ENCODE data around the gene EEFSEC. TPM values are rescaled to one million over a fixed set of nuclear protein-coding genes. Genes with fewer than 3 reads are reported as not detected.

Gene EEFSEC
- total and polyA plus RNA-seq, 2 of the 8 experiments (the other 6 are each of a cell fraction or from before 2014, with no cell fraction given): 13.1 to 19.8 TPM

- H3K9ac ChIP-seq (replicated peaks in 1 of 4; ENCODE audit: extremely low read depth in 1 of 4, low read depth in 3 of 4, low read length in 3 of 4): no peak overlapping the region
- FAIRE-seq: no peak
- POLR2A ChIA-PET (ENCODE audit: partially characterized antibody): interaction anchor here (1.5 kb wide), 1 partner anchor 12 kb away, joined by 3 read pairs; no protein-coding TSS in a partner anchor
- no peak for TF ChIP-seq RAD21 (IDR thresholded peaks at IDR 0.05 in 1 of 2, conservative IDR thresholded peaks at IDR 0.05 in 1 of 2; ENCODE audit: low read depth in 2 of 2, low read length in 2 of 2)
- no peak for TF ChIP-seq MAFK (IDR thresholded peaks at IDR 0.05; ENCODE audit: low read depth, low read length)
- TF ChIP-seq EZH2 (IDR thresholded peaks at IDR 0.05; ENCODE audit: low read depth, low read length, severe bottlenecking): no peak
- TF ChIP-seq FOSL1 (IDR thresholded peaks at IDR 0.05; ENCODE audit: insufficient read depth, low read depth, low read length): no peak
- TF ChIP-seq POU5F1 (IDR thresholded peaks at IDR 0.05; ENCODE audit: low read depth, low read length): no peak
- TF ChIP-seq JUND (IDR thresholded peaks at IDR 0.05; ENCODE audit: low read length): no peak
Observed at GRCh38 chr3:128320551-128321340, 167.5 kb downstream of the EEFSEC start.

More at GRCh38 chr3:128320551-128321340, 167.5 kb downstream of the EEFSEC start:
- H3K56ac ChIP-seq (replicated peaks; ENCODE audit: insufficient read length, low read depth, low read length): no peak overlapping the region
- H4K8ac ChIP-seq (ENCODE audit: extremely low read depth, insufficient read depth, low read length): no peak overlapping the region; the same call in 1 of the 2 replicates
- H2AFZ ChIP-seq (ENCODE audit: low read length): no peak overlapping the region
- no peak overlapping the region for H2BK5ac ChIP-seq (ENCODE audit: low read depth, low read length)
- H4K91ac ChIP-seq (replicated peaks; ENCODE audit: insufficient read length, low read length): no peak overlapping the region
- H4K5ac ChIP-seq (ENCODE audit: insufficient read length, low read depth, low read length): no peak overlapping the region
- H3K36me3 ChIP-seq (ENCODE audit: control insufficient read depth in 2 of 4, insufficient read depth in 4 of 4, low read length in 3 of 4): no peaks in the 10 kb centered on the region
- 0 out of 2 replicates have a peak, but pooled peaks cover 2% of the 10 kb centered on the region for H3K79me1 ChIP-seq (ENCODE audit: low read depth, low read length)
- H2AK5ac ChIP-seq (ENCODE audit: low read depth, low read length): no peak overlapping the region
- H3K23me2 ChIP-seq (ENCODE audit: low read depth, low read length): no peaks in the 10 kb centered on the region
- no peak overlapping the region for H3K4me2 ChIP-seq (ENCODE audit: insufficient read depth in 1 of 2, low read depth in 2 of 2, low read length in 2 of 2)
- 83% methylated on average over 8 of the region's 8 CpGs; no CpG with 5 or more reads in 1 of the 2 experiments for WGBS, 2 experiments (ENCODE audit: extremely low coverage in 1 of 2, insufficient coverage in 1 of 2, insufficient read length in 1 of 2, insufficient replicate concordance in 2 of 2, low coverage in 1 of 2, low lambda C conversion rate in 2 of 2, missing lambda C conversion rate in 1 of 2)
- no peak overlapping the region for H2BK20ac ChIP-seq (ENCODE audit: low read length)
- H2BK12ac ChIP-seq (ENCODE audit: low read depth, low read length): no peak overlapping the region
- CTCF ChIA-PET (ENCODE audit: partially characterized antibody): interaction anchor here (0.6 to 7.1 kb wide), 28 partner anchors 8 to 264 kb away, joined by 3 to 108 read pairs (median 10); no protein-coding TSS in a partner anchor
- no peak for DNase-seq (ENCODE audit: low read depth in 1 of 2, low spot score in 2 of 2)
- no peak overlapping the region for H3K14ac ChIP-seq (ENCODE audit: insufficient read length)
- peaks cover 0 to 4% (median 0%) of the 10 kb centered on the region in 4 experiments; a peak in 2 of 7 replicates for H3K4me1 ChIP-seq (replicated peaks in 1 of 4; ENCODE audit: control insufficient read depth in 3 of 4, insufficient read depth in 4 of 4, low read length in 3 of 4)
- no peaks in the 10 kb centered on the region for H3K79me2 ChIP-seq (ENCODE audit: control insufficient read depth in 1 of 2, insufficient read depth in 2 of 2, low read length in 2 of 2)
- H3K27ac ChIP-seq (ENCODE audit: low read depth, low read length): no peak overlapping the region
- no peaks in the 10 kb centered on the region for H3K27me3 ChIP-seq (replicated peaks in 1 of 4; ENCODE audit: control insufficient read depth in 3 of 4, extremely low read depth in 1 of 4, insufficient read depth in 3 of 4, low read length in 3 of 4)
- H3K9me3 ChIP-seq (ENCODE audit: insufficient read depth in 2 of 2, low read depth in 1 of 2, low read length in 1 of 2): no peaks in the 10 kb centered on the region
- H3K18ac ChIP-seq (ENCODE audit: extremely low read depth, low read length): no peak overlapping the region
- H3K4ac ChIP-seq (replicated peaks; ENCODE audit: insufficient read length, low read depth, low read length): no peak overlapping the region
- H2BK120ac ChIP-seq (replicated peaks; ENCODE audit: low read depth, low read length): no peak overlapping the region
- H4K20me1 ChIP-seq (replicated peaks in 1 of 2; ENCODE audit: control insufficient read depth in 1 of 2, insufficient read depth in 2 of 2, low read length in 2 of 2): peaks cover 0 to 3% of the 10 kb centered on the region in 2 experiments
- no peak overlapping the region for H3K23ac ChIP-seq (ENCODE audit: insufficient read length)
- H3K4me3 ChIP-seq (ENCODE audit: extremely low read depth in 1 of 4, insufficient read depth in 2 of 4, low read depth in 3 of 4, low read length in 4 of 4): no peak overlapping the region
- H2BK15ac ChIP-seq (ENCODE audit: low read length): no peak overlapping the region
